HG02981 (cell line): Measurements from ENCODE around the gene PIK3AP1.

ENCODE experiments used
- ATAC-seq: cut with Tn5 transposase; IDR thresholded peaks from one replicate; pipeline ENCODE4 v1.9.1; 2021; ENCODE audit warnings: mild to moderate bottlenecking, moderate library complexity; ENCODE audit not compliant: unreplicated experiment

PIK3AP1 gene

DNA sequence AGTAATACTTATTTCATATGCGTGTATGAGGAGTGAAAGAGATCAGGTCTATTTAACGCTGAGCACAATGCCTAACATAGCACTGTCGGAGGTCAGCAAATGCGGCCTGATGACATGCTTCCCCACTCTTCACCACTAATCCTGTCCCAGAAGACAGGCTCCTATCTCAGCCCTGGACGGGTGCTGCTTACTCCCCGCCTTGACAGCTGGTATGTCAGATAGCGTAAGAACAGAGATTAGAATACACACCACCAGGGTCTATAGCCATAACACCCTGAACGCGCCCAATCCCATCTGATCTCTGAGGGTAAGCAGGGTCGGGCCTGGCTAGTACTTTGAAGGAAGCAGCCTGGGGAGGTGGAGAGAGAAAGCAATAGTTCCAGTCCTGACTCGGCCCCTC lies 101.2 kb downstream of the PIK3AP1 start:
- no peak for ATAC-seq

DNA sequence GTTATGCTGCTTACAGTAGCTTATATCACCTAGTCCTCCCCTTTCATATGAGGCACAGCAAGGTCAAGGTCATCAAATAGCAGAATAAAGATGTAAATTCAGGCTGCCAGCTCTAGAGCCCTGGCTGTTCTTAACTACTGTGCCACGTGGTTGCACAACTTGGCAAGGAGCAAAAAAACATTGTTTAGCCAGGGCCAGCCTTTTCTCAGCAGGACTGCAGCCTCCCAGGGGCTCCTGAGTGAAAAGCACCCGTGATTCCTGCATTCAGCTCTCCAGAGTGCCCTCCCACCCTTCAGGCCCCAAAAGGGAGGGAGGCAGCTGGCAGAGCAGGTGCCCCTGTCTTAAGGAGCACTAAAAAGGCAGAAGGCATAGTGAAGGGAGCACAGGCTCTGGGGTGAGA lies 101.7 kb downstream of the PIK3AP1 start:
- no peak for ATAC-seq

DNA sequence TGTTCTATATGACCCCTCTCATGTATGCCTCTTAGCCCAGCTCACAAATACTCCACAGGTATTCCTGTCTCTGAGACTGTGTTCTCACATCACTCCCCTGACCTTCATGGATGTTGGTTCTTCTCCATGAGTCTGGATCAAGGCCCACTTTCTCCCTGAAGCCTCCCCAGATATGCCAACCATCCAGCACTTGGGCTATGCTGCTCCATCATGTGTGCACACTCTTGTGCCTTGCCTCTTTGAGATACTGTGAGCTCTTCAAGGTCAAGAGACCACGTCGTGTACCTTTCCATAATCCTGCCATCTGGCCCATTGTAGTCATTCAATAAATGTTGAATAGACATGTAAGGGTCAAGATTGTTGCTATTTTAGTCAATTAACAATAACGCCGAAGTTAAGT lies 103.4 kb downstream of the PIK3AP1 start:
- no peak for ATAC-seq

DNA sequence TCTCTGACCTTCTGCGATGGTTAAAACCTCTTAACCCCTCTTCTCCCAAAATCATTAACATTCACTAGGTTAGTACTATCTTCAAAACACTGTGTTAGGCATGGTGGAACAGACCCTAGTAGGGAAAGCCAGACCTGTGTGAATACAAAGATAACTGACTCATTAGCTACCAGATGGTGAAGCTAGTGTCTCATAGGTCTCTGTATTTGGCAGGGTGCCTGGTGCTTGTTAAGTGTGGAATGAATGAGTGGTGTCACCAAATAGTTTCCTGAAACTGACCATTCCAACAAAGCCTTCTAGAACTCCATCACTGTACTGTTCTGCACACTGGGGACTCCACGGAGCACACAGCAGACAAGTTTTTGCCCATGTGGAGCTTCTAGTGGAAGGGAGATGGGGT lies 105.8 kb downstream of the PIK3AP1 start:
- no peak for ATAC-seq

DNA sequence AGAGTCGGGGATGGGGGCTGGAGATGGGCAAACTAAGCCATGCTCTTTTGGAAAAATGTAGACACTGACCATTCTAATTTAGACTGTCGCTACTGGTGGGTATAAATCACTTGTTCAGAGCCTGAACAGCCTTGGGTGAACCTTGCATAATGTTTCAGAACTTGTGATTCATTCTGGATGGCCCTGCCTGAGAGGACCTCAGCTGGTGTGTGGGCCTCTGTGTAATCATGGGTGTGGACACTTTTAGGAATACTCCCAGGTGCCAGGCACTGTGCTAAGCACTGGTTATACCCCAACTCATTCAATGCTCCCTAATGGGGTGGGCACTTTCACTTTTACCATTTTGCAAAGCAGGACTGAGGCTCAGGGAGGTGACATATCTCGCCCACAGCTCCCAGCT lies 106.7 kb downstream of the PIK3AP1 start:
- no peak for ATAC-seq

DNA sequence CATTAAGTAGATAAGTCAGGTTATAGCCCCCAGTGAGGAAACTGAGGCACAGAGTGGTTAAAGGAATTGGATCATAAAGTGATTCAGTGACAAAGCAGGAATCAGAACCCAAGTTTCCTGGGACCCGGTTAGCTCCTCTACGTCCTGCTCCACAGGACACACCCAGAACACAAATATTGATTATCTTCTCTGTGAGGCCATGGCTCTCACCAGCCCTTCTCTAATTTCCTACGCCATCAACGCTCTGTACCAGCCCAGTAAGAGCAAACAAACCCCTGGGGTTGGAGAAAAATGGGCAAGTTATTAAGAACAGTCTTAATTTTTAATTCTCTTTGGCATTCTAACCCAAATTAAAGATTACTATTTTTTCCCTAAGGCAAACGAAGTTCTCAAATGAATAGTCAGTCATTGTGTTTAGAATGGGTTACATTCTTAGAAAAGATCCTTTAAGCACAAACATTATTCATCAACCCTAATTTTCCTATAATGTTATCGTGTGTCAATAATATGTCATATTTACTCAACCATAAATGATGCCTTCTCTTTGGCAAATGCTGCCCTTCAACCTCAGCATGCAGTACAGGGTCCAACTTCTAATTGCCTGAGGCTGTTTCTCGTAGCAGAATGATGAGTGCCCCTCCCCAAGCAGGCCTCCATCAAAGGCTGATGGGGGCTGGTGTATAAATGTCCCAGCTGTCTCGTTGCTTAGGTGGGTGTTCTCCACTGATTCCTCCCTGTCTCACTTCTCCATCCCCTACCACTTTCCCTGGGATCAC lies 108.1 kb downstream of the PIK3AP1 start:
- no peak for ATAC-seq

DNA sequence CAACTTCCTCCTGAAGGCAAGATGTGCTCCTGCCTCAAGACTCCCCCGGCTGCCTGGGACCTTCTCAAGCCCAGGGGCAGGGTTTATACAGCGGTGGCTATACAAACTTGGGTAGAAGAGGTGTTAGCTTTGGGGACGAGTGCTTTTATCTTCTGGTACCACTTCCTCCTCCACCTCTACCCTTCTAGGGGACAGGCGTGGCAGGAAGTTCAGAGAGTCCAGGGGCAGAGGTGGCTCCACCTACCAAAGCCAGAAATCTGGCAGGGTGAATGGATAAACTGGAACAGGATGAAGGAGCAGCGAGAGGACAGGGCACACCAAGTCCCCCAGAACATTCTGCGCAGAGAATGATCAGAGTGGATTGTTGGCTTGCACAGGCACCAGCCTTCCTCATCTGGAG lies 109.5 kb downstream of the PIK3AP1 start:
- no peak for ATAC-seq

DNA sequence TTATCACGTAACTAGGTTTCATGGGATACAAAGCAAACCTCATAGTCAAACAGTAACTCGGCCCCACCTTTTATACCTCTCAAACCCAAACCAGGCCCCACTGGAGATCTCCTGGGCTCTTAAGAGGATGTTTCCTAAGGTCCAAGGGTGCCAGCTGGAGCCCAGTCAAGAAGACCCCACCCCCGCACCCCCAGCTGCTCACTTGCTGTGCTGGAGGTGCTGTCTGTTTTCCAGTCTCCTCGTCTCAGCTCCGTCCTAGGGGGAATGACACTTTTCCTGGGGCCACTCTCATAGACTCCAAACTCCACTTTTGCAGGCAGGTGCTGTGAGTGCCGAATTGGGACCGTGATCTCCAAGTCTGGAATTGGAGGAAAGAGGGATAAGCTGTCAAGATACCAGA lies 110.8 kb downstream of the PIK3AP1 start:
- no peak for ATAC-seq

DNA sequence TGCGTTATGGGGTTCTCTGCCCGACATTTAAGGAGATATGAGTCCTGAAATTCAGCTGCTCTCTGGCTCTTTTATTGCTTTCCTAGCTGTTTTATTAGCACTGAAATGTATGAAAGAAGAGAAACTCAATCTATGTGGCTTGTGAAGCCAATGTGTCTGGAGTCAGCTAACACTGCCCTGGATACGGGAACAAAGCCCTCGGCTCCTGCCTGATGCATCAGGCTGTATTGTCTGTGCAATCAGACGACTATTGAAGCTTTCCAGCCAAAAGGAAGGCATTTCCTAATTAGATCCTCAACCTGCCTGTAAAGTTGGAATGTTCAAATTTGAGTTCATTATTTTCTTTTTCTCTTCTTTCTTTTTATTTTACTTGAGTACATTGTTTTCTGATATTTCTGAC lies 111.5 kb downstream of the PIK3AP1 start:
- no peak for ATAC-seq

DNA sequence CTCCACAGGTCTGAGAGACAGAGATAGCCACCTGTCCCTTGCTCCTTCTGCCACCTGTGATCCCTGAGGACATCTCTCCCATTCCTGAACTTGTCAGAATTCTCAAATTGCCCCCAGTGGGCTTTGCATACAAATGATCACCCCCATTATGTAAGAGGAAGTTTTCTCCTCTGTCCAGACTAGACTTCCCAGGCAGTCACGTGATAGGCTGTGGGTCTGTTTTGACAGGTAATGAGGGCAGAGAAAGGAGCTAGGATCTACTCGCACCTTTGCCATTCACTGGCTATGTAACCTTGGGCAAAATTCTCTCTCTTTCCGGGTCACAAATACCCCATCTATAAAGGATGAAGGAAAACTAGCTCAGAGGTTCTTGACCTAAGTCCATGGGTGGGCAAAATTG lies 112.1 kb downstream of the PIK3AP1 start:
- ATAC-seq: no peak

DNA sequence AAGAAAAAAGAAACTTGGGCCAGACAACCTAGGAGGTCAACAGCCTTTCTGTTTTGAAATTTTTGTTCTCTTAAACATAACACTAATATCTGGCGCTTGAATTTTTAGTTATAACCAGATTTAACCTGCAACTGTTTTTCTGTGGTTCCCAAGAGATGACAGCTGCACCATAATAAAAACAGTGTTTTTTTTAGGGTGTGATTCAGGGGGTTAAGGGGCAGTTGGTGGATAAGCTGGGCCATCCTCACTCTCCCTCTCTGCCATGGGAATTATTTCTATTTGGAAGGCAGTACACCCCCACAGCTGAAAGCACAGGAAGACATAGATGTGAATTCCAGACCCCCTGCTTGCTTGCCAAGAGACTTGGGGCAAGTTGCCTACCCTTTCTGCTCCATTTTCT lies 113.4 kb downstream of the PIK3AP1 start:
- no peak for ATAC-seq

DNA sequence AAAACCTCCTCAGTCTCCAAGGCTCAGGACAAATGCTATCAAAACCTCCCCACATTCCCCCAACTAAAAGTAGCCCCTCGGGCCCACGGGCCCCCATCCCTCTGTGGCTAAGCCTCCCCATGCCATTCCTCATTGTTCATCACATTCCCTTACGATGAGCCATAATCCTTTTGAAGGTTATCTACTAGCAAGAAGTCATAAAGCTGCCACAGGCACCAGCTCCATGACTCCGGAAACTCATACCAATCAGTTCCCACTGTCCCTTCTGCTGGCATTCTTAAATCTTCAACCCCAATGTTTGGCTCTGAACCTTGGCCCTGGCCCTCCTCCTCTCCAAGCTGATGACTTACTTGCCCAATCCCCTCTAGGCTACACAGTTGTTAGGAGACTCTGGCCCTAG lies 114.1 kb downstream of the PIK3AP1 start:
- no peak for ATAC-seq

DNA sequence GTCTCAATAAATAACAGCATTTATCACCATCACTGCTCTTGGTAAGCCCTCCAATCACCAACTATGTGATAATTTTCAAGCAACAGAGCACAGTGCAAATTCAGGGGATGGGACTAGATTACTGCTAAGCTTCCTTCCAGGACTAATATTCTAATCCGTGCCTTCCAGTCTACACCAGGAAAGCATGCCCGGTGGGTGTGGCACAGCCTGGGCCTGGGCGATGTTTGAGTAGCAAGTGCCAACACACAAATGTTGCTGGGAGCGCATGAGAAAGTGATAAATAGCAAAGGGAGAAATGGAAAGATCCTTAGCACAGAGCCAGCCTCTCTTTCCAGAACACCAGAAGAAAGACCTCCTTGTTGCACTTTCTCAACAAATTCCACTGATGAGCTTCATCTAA lies 120.0 kb downstream of the PIK3AP1 start:
- no peak for ATAC-seq

DNA sequence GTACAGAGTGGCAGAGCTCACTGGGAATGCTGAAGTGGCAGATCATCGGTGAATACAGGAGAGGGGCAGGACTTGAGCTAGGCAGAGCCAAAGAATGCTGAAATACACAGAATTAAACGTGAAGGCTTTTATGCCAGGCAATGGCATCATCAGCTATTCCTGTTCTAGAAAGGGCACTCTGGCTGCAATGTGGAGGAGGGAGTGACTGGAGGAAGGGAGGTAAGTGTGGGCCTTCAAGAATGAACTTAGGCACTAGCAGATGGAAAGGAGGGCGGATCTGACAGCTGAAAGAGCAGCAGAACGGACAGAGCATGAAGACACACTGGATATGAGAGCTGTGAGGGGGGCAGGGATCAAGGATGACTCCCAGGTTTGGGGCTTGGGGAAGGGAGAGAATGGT lies 121.5 kb downstream of the PIK3AP1 start:
- no peak for ATAC-seq

DNA sequence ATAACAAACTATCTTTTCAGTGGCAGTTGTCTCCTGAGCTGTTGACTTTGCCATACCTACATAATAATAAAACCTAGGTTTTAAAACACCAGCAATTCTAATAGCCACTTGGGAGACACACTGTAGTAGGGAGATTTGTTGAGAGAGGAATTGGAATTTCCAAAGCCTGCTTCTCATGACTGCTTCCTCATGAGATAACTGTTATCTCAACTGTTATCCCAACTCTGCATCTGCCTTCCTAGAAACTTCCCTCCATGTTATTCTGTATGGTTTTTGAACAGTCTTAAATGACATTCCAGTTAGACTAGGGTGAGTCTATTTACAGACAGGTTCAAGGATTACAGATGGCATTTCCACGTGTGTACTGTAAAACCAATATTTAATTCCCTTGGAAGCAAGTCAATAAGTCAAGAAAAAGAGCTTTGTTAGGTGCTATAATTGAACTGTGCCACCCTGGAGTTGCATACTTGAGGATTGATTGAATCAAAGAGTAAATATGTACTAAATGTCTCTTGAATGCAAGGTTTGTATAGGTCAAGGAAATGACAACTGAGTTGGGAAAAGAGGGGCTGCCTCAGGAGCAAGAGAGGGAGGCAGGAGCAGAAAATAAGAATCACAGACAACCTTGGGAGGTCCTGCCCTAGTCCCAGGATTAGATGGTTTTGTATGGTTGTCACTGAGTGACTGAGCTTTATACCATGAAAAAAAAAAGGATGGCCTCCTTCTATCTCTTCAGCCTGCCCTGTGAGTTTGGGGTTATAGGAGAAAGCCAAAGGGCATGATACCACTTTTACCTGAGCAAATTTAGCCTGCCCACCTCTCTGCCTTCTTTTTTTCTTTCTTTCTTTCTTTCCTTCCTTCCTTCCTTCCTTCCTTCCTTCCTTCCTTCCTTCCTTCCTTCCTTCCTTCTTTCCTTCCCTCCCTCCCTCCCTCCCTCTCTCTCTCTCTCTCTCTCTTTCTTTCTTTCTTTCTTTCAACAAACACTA lies 123.6 kb downstream of the PIK3AP1 start:
- ATAC-seq: no peak

DNA sequence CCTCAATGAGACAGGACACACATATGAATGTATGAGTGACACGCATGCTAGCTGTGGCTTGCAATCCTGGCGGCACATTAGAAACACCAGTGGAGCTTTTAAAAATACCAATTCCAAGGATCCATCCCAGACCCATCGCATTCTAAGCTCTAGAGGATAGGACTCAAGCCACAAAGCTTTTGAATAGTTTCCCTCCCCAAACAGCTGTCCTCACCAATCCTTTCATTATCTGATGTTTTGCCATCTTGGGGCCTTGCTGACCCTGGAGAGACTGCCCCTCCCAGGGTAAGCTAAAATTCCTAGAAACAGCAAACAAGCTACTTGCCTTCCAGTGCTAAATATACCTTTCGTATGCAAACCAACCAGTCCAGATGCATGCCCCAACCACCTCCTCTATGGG lies 124.6 kb downstream of the PIK3AP1 start:
- no peak for ATAC-seq

DNA sequence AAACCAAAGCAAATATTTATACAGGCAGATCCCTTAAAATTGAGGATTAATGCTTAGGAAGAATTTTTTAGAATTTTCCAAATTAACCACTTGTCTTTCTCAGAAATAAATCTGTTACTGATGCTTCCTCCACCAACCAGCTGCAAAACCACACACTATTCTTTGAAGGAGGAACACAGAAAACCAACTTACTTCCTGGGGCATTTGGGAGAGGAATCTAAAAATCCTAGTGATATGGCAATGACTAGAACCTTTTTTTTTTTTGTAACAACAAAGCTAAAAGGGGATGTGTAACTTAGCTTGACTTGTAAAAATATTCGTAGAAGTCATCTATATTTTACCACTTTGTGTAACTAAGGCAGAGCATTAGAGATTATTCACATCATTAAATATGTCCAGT lies 128.4 kb downstream of the PIK3AP1 start:
- no peak for ATAC-seq

DNA sequence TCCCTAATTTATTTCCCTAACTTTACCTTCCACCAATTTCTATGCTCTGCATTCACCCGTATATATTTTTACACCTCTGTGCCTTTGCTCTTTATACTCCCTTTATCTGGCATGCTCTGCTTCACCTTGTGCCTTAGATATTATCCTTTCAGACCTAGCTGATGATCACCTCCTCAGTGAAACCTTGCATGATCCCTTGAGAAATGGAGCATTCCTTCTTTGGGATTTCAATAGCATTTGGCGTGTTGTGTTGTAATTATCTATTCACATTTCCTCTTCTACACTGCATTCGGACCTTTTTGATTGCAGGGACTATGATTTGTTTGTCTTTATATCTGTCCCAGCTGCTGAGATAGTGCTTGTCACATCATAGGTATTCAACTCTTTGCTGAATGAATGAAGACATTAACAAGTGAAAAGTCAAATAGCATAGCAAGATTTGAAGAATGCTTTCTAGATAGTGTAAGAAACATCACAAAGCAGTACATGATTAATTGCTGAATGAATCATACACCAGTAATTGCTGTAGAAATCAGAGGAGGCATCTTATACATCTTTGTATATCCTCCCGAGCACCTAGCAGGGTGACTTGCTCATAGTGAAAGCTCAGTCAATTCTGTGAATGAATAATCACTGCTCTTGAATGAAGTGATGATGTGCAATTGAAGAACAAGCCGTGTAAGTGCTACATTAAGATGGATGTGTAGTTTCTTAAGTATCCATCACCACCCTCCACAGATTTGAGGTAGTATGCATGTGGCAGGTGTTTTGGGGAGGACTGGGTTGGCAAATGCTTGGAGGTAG lies 131.5 kb downstream of the PIK3AP1 start:
- peak; percentile 33 for ATAC-seq

DNA sequence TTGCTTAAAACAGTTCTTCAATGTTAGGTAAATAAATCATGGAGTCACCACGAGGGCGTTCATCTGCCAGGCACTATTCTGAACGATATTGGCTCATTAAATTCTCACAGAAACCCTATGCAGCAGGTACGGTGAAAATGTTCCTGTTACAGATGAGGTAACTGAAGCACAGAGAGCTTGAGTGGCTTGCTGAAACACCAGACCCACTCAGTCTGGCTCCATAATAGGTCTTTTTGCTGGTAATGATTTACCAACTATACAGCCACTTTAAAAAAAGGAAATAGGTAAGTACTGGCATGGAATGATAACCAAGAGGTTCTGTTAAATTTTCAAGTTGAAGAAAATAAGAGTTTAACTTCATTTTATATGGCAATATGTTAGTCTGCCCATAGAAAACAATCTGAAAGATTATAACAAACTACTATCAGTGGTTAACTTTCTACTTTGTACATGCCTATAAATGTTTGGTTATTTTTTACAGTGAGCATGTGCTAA lies 132.2 kb downstream of the PIK3AP1 start:
- ATAC-seq: no peak

DNA sequence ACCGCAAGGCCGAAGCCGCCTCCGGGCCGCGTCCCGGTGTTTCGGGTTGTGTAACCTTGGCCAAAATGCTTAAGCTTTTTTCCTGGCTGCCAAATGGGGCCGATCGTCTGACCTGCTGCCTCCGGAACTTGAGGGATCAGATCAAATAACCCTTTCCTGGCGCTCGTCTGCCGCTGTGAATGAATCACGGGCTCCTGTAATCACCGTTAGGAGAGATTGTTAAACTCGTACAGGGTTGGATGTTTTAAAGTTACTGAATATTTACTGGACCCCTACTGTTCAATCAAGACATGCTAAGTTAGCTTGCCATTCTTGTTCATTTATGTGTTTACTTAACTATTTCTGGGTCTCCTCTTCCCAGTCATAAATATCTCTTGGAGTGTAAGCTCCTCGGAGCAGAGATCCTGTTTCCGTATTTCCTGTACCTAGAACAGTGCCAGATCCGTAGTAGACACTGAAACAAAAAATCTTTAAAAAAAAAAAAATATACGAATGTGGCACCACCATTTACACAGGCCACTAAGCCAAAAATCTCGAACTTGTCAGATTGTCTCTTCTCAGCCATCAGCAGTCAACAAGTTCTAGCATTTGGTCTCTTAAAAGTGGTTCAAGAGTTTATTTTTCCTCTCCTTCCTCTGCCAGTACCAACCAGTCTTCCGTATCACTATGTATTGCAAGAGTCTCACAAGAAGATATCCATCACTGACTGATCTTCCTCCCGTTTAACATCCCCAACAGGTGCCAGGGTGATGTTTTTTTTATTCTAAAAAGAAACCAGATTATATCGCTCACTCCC lies 132.9 kb downstream of the PIK3AP1 start:
- no peak for ATAC-seq
